RWPE1 (cell line): ENCODE measurements around the gene PER3.

Experiments
- CTCF ChIA-PET: fragments of 350-600 bp; sonication (Branson Sonifier 250); formaldehyde crosslinking; extraction: SDS; loops from one replicate; lab custom pipeline; 2021; lab: Yijun Ruan, JAX
- POLR2A ChIA-PET: fragments of 400-600 bp; formaldehyde crosslinking; extraction: SDS; loops from one replicate; lab custom pipeline; 2020; ENCODE audit warnings: antibody characterized with exemption; ENCODE audit not compliant: low non-redundant PET; lab: Yijun Ruan, JAX
- DNase-seq: peaks from one replicate; pipeline ENCODE4 v3.0.0; 2012; ENCODE audit warnings: low spot score
- H3K27ac ChIP-seq: fragments of 450-650 bp; 2 replicates; pipeline ENCODE4 v1.5.1; 2017
- CTCF ChIP-seq: fragments of 450-650 bp; conservative IDR thresholded peaks from 2 replicates; pipeline ENCODE4 v1.5.1; 2017; ENCODE audit warnings: low read depth, mild to moderate bottlenecking

The PER3 gene

GRCh38 chr1:7795406-7795805, 11.3 kb downstream of the PER3 start:
- ChIA-PET CTCF (no interaction called here), POLR2A (no interaction called here)
- DNase-seq = no peak
- H3K27ac ChIP-seq = no peak overlapping the region
- TF ChIP-seq CTCF = no peak

- TF ChIP-seq CTCF = no peak
- no peak overlapping the region for H3K27ac ChIP-seq
- CTCF ChIA-PET = interaction anchor here (0.5 kb wide), 1 partner anchor 413 kb away, joined by 3 read pairs; no protein-coding TSS in a partner anchor
- DNase-seq = no peak
- POLR2A ChIA-PET = no interaction called here
Measured at GRCh38 chr1:7805460-7805859, 21.4 kb downstream of the PER3 start.

- POLR2A ChIA-PET = no interaction called here
- CTCF ChIA-PET = interaction anchor here (0.6 to 1.0 kb wide), 3 partner anchors 11 to 95 kb away, joined by 3 to 4 read pairs (median 3); no protein-coding TSS in a partner anchor
- TF ChIP-seq CTCF = peak; percentile 51
- DNase-seq = peak; percentile 26
- H3K27ac ChIP-seq = no peak overlapping the region
Measured at GRCh38 chr1:7808253-7808844, 24.3 kb downstream of the PER3 start.

GRCh38 chr1:7809742-7810141, 25.7 kb downstream of the PER3 start:
- ChIA-PET POLR2A (no interaction called here), CTCF (interaction anchor here (0.6 kb wide), 1 partner anchor 541 kb away, joined by 3 read pairs; no protein-coding TSS in a partner anchor)
- DNase-seq = no peak
- TF ChIP-seq CTCF = no peak
- H3K27ac ChIP-seq = no peak overlapping the region

- peak; percentile 79 for DNase-seq
- CTCF ChIA-PET = interaction anchor here (0.6 kb wide), 1 partner anchor 542 kb away, joined by 3 read pairs; no protein-coding TSS in a partner anchor
Measured at GRCh38 chr1:7810395-7810794, 26.3 kb downstream of the PER3 start.

GRCh38 chr1:7811476-7811875, 27.4 kb downstream of the PER3 start:
- no peak overlapping the region for H3K27ac ChIP-seq
- no peak for DNase-seq
- ChIA-PET CTCF (interaction anchor here (0.6 kb wide), 1 partner anchor 142 kb away, joined by 3 read pairs; no protein-coding TSS in a partner anchor), POLR2A (no interaction called here)
- no peak for TF ChIP-seq CTCF

More at GRCh38 chr1:7810395-7810794, 26.3 kb downstream of the PER3 start:
- no peak overlapping the region for H3K27ac ChIP-seq
- POLR2A ChIA-PET = no interaction called here
- TF ChIP-seq CTCF = no peak
